Endothelial cell of umbilical vein (primary cell): Measurements from ENCODE around the gene RAB3IL1. TPM values are rescaled to one million over a fixed set of nuclear protein-coding genes. Genes with fewer than 3 reads are reported as not detected.

Experiments used
- BruUV-seq: library from RNA; stranded (reverse); fragments of 400-500 nt; replicated peaks from 2 replicates; lab custom pipeline; 2021; lab: Mats Ljungman, UMichigan
- CTCF ChIA-PET: fragments of 300-600, 350-600 bp; sonication (Branson Sonifier 250); formaldehyde crosslinking; loops from one replicate; lab custom pipeline; 2021; ENCODE audit warnings: antibody characterized with exemption, inconsistent platforms; lab: Charles Lee
- POLR2A ChIA-PET: fragments of 300-600, 350-600 bp; sonication (Branson Sonifier 250); formaldehyde crosslinking; loops from one replicate; lab custom pipeline; 2021; ENCODE audit warnings: antibody characterized with exemption, inconsistent platforms; lab: Charles Lee
- DNase-seq: peaks from one replicate; pipeline ENCODE4 v3.0.0-alpha.2; 2011; ENCODE audit warnings: low read depth, low spot score
- FAIRE-seq: peaks from 2 replicates; lab custom pipeline; 2011; peaks lifted over from hg19 to GRCh38; lab: Jason Lieb, UNC
- H2AFZ ChIP-seq: 2 replicates; pipeline ENCODE4 v1.6.0; 2012; ENCODE audit warnings: low read depth, low read length, control low read depth, inconsistent platforms
- H3K27ac ChIP-seq: 2 replicates; pipeline ENCODE4 v1.5.1; 2011; ENCODE audit warnings: low read depth, mild to moderate bottlenecking, control low read depth, low read length, moderate library complexity; ENCODE audit not compliant: insufficient read depth
- H3K27me3 ChIP-seq, 2 experiments: 2 replicates each; pipeline versions ENCODE4 v1.6.0 to v1.6.1; 2011; ENCODE audit warnings: low read length in 2 of 2, mixed read lengths in 1 of 2; ENCODE audit not compliant: control insufficient read depth in 2 of 2, insufficient read depth in 2 of 2
- H3K36me3 ChIP-seq, 2 experiments: 2 replicates in 1 of 2; 3 replicates in 1 of 2; pipeline ENCODE4 v1.5.1; 2011; ENCODE audit warnings: low read length in 2 of 2, mild to moderate bottlenecking in 1 of 2, moderate library complexity in 1 of 2; ENCODE audit not compliant: control insufficient read depth in 2 of 2, insufficient read depth in 2 of 2; ENCODE audit errors: extremely low read depth in 1 of 2
- H3K4me1 ChIP-seq: 3 replicates; pipeline ENCODE4 v1.5.1; 2011; ENCODE audit warnings: mild to moderate bottlenecking, low read length; ENCODE audit not compliant: control insufficient read depth, insufficient read depth; ENCODE audit errors: extremely low read depth
- H3K4me2 ChIP-seq: 2 replicates; pipeline ENCODE4 v1.6.1; 2011; ENCODE audit warnings: low read length, control low read depth, mixed read lengths; ENCODE audit not compliant: insufficient read depth
- H3K4me3 ChIP-seq, 3 experiments: fragments of 200-600 bp in 1 of 3; sonication (generic), shearing (Covaris generic) in 1 of 3; replicated peaks in 1 of 3; 2 replicates each; pipeline ENCODE4 v1.5.1; 2011 to 2016; ENCODE audit warnings: control low read depth in 3 of 3, low read length in 3 of 3, mild to moderate bottlenecking in 2 of 3, inconsistent platforms in 1 of 3, low read depth in 1 of 3, moderate library complexity in 1 of 3; ENCODE audit not compliant: insufficient read depth in 1 of 3
- H3K79me2 ChIP-seq: 2 replicates; pipeline ENCODE4 v1.6.0; 2012; ENCODE audit warnings: low read length, inconsistent platforms; ENCODE audit not compliant: control insufficient read depth, insufficient read depth
- H3K9ac ChIP-seq: replicated peaks from 2 replicates; pipeline ENCODE3; 2011; ENCODE audit warnings: low read length, control low read depth; ENCODE audit not compliant: insufficient read depth; ENCODE audit errors: extremely low read depth
- H3K9me1 ChIP-seq: replicated peaks from 3 replicates; pipeline ENCODE4 v1.6.0; 2011; ENCODE audit warnings: mild to moderate bottlenecking, low read length; ENCODE audit not compliant: control insufficient read depth, insufficient read depth; ENCODE audit errors: extremely low read depth
- H3K9me3 ChIP-seq: replicated peaks from 2 replicates; pipeline ENCODE4 v1.5.1; 2012; ENCODE audit warnings: low read length, inconsistent platforms; ENCODE audit not compliant: control insufficient read depth, insufficient read depth
- H4K20me1 ChIP-seq: replicated peaks from 2 replicates; pipeline ENCODE3; 2011; ENCODE audit warnings: mild to moderate bottlenecking, low read length; ENCODE audit not compliant: control insufficient read depth, insufficient read depth; ENCODE audit errors: extremely low read depth
- EZH2 ChIP-seq: IDR thresholded peaks from 2 replicates; pipeline ENCODE4 v1.6.1; 2012; ENCODE audit warnings: borderline replicate concordance, low read depth, mild to moderate bottlenecking, moderate library complexity, low read length, inconsistent platforms; ENCODE audit not compliant: severe bottlenecking
- FOS ChIP-seq: IDR thresholded peaks from 2 replicates; pipeline ENCODE4 v1.6.1; 2011; ENCODE audit warnings: mild to moderate bottlenecking, low read length, moderate library complexity, borderline replicate concordance; ENCODE audit not compliant: insufficient read depth
- GATA2 ChIP-seq: IDR thresholded peaks from 2 replicates; pipeline ENCODE4 v1.7.0; 2011; ENCODE audit warnings: low read depth, mild to moderate bottlenecking, moderate library complexity, mixed read lengths, low read length; ENCODE audit not compliant: insufficient read length, insufficient read depth
- JUN ChIP-seq: IDR thresholded peaks from 2 replicates; pipeline ENCODE4 v1.6.1; 2011; ENCODE audit warnings: borderline replicate concordance, low read depth; ENCODE audit not compliant: insufficient read length, insufficient read depth
- MYC ChIP-seq: IDR thresholded peaks from one replicate; pipeline ENCODE4 v1.6.1; 2011; ENCODE audit warnings: mild to moderate bottlenecking, low read depth, low read length
- POLR2A ChIP-seq: IDR thresholded peaks from 2 replicates; pipeline ENCODE4 v1.6.1; 2012; ENCODE audit warnings: low read depth, mild to moderate bottlenecking, control low read depth, low read length
- POLR2AphosphoS5 ChIP-seq: IDR thresholded peaks from 2 replicates; pipeline ENCODE4 v1.6.1; 2012; ENCODE audit warnings: low read depth, mild to moderate bottlenecking, control low read depth, low read length, moderate library complexity; ENCODE audit not compliant: insufficient read depth
- dilution Hi-C: fragments of 300-500 bp; cut with MboI; formaldehyde crosslinking; loops from one replicate; pipeline ENCODE4 v1.15.0; 2019; ENCODE audit warnings: low sequenced_read_pairs; ENCODE audit not compliant: extremely low pct_ligation_motif_present
- intact Hi-C: fragments of 100-400 bp; cut with micrococcal nuclease; formaldehyde crosslinking; loops from one replicate; pipeline ENCODE4 v1.10.0; 2022
- polyA plus RNA-seq, 4 experiments: library from polyadenylated mRNA; depleted of rRNA in 3 of 4; stranded (reverse) in 3 of 4; unstranded in 1 of 4; fragments of >200 nt; gene quantifications; 2 replicates each; pipeline versions ENCODE4 v1.2.1 to v1.2.3, GENCODE V29; 2011 to 2012; ENCODE audit warnings: missing spikeins in 1 of 4
- total RNA-seq: library from RNA; stranded (reverse); gene quantifications from 2 replicates; pipeline ENCODE4 v1.2.3, GENCODE V29; 2021
- TF ChIP-seq, protein P1 (sequence below), 2 donors: IDR thresholded peaks; 1 replicate in 1 of 2; 2 replicates in 1 of 2; pipeline ENCODE4 v1.5.1; 2011; ENCODE audit warnings: low read length in 2 of 2, mild to moderate bottlenecking in 2 of 2, moderate library complexity in 2 of 2, control low read depth in 1 of 2, inconsistent platforms in 1 of 2, low read depth in 1 of 2; ENCODE audit not compliant: insufficient read depth in 1 of 2; ENCODE audit errors: extremely low read depth in 1 of 2
- TF ChIP-seq, protein P2 (sequence below): IDR thresholded peaks from 2 replicates; pipeline ENCODE4 v1.6.1; 2011; ENCODE audit not compliant: insufficient read depth, insufficient read length

The RAB3IL1 gene
- total and polyA plus RNA-seq, 2 donors (not counting 3 experiments of a cell fraction or from before 2014, with no cell fraction given), result 1.8 to 3.6 TPM

GRCh38 chr11:61921446-61921845 is 4.1 kb upstream of the RAB3IL1 start:
- dilution Hi-C loops, result loop anchor here (10.0 kb wide), 1 partner anchor 183 kb away; no protein-coding TSS in a partner anchor
- no TSS peak for BruUV-seq

More at GRCh38 chr11:61921446-61921845, 4.1 kb upstream of the RAB3IL1 start:
- intact Hi-C loops, result no loop called here
- no peaks in the 10 kb centered on the region for H3K79me2 ChIP-seq
- H3K36me3 ChIP-seq, result no peaks in the 10 kb centered on the region
- TF ChIP-seq FOS, result no peak
- TF ChIP-seq JUN, result no peak
- TF ChIP-seq POLR2AphosphoS5, result no peak
- TF ChIP-seq MYC, result no peak
- TF ChIP-seq, protein P1, sequence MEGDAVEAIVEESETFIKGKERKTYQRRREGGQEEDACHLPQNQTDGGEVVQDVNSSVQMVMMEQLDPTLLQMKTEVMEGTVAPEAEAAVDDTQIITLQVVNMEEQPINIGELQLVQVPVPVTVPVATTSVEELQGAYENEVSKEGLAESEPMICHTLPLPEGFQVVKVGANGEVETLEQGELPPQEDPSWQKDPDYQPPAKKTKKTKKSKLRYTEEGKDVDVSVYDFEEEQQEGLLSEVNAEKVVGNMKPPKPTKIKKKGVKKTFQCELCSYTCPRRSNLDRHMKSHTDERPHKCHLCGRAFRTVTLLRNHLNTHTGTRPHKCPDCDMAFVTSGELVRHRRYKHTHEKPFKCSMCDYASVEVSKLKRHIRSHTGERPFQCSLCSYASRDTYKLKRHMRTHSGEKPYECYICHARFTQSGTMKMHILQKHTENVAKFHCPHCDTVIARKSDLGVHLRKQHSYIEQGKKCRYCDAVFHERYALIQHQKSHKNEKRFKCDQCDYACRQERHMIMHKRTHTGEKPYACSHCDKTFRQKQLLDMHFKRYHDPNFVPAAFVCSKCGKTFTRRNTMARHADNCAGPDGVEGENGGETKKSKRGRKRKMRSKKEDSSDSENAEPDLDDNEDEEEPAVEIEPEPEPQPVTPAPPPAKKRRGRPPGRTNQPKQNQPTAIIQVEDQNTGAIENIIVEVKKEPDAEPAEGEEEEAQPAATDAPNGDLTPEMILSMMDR (IDR thresholded peaks at IDR 0.05; ENCODE audit: extremely low read depth in 1 of 2, insufficient read depth in 1 of 2, low read depth in 1 of 2, low read length in 2 of 2), result no peak
- no peak for TF ChIP-seq GATA2
- TF ChIP-seq EZH2, result no peak
- no peak for TF ChIP-seq POLR2A
- TF ChIP-seq, protein P2, sequence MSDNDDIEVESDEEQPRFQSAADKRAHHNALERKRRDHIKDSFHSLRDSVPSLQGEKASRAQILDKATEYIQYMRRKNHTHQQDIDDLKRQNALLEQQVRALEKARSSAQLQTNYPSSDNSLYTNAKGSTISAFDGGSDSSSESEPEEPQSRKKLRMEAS, result no peak
- DNase-seq, result no peak
- no peak overlapping the region for H3K27ac ChIP-seq
- no peaks in the 10 kb centered on the region for H3K4me1 ChIP-seq
- peaks cover 12 to 30% of the 10 kb centered on the region in 2 experiments for H3K27me3 ChIP-seq
- CTCF ChIA-PET, result interaction anchor here (1.0 to 1.2 kb wide), 2 partner anchors 8 to 26 kb away, joined by 3 to 4 read pairs; no protein-coding TSS in a partner anchor
- H3K4me2 ChIP-seq, result no peak overlapping the region
- H3K9me3 ChIP-seq, result no peaks in the 10 kb centered on the region
- H4K20me1 ChIP-seq, result no peaks in the 10 kb centered on the region
- H2AFZ ChIP-seq, result no peak overlapping the region
- FAIRE-seq, result no peak
- POLR2A ChIA-PET, result no interaction called here
- no peaks in the 10 kb centered on the region for H3K9me1 ChIP-seq
- no peak overlapping the region for H3K4me3 ChIP-seq
- H3K9ac ChIP-seq, result no peak overlapping the region
